M059J (cell line): ENCODE data around the gene GLDC. TPM values are rescaled to one million over a fixed set of nuclear protein-coding genes. Genes with fewer than 3 reads are reported as not detected.

Experiments used
- DNase-seq: peaks from one replicate; pipeline ENCODE4 v3.0.0-alpha.2; 2012; ENCODE audit warnings: low read depth
- total RNA-seq: library from RNA; depleted of rRNA; stranded (reverse); fragments of >200 nt; shearing (Covaris generic); gene quantifications from 2 replicates; pipeline ENCODE4 v1.2.3, GENCODE V29; 2014

GLDC gene
- total RNA-seq, 1 experiment from 2014 or later, result 0.39 TPM

- no peak for DNase-seq
Observed at GRCh38 chr9:6620796-6621195, 24.7 kb downstream of the GLDC start.

DNA sequence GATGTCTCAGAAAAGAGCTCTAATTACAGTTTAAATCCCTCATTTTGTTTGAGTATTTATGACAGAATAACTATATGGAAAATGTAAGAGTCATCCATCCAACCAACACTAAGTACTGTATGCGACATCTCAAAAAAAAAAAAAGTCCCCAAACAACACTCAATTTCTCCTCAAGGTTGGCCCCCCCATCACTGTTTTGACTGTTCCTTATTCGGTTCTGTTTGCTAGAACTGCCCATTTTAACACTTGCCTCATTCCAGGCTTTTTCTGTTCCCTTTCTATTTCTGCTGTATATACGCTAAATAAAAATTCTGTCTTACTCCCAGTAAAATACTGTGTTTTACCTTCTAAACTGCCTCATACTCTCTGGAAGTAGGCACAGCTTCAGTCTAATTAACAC lies 25.2 kb downstream of the GLDC start:
- DNase-seq, result no peak

DNA sequence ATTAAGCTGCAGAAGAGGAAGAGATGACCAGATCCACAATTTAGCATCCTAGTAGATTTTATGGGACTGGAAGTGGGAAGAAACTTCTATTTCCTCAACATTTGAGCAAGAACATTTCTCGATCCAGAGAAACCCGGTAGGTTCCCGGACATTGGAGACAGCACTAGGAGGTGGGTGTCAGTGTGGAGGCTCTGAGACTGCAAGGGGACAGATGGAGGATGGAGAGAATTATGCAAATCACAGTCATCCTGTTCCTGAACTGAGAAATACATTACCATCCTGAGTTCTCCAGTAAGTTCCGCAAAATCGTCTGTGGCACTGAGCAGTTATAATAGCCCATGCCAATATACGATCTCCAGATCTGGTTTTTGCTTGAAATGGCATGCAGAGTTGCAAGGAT lies 25.6 kb downstream of the GLDC start:
- no peak for DNase-seq

GRCh38 chr9:6616951-6617602 lies 28.5 kb downstream of the GLDC start:
- peak; percentile 37 for DNase-seq

DNA sequence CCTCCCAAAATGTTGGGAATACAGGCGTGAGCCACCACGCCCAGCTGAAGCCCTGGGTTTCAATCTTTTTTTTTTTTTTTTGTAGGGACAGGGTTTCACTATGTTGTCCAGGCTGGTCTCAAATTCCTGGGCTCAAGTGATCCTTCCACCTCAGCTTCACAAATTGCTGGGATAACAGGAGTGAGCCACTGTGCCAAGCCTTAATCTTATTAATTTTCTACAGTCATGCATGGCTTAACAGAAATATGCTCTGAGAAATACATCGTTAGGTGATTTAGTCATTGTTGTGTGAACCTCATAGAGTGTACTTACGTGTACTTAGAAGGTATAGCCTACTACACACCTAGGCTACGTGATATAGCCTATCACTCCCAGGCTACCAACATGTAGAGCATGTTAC lies 31.0 kb downstream of the GLDC start:
- DNase-seq, result no peak

DNA sequence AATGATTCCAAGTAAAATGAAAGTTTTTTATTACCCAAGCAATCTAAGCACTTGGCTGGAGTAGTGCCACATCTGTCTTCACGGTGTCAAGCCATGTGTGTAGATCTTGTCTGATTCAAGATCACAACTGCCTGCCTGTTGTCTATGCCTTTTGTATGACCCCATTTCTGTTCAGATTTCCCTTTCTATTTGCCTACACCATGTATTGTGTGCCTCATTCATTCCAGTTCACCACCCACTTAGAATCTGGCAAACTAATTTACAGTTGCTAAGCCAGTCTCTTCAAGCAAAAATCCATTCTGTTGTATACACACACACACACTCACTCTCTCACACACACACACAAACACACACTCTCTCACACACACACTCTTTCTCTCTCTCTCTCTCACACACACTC lies 33.7 kb downstream of the GLDC start:
- DNase-seq, result no peak

- no peak for DNase-seq
Observed at GRCh38 chr9:6610073-6610472, 35.5 kb downstream of the GLDC start.

DNA sequence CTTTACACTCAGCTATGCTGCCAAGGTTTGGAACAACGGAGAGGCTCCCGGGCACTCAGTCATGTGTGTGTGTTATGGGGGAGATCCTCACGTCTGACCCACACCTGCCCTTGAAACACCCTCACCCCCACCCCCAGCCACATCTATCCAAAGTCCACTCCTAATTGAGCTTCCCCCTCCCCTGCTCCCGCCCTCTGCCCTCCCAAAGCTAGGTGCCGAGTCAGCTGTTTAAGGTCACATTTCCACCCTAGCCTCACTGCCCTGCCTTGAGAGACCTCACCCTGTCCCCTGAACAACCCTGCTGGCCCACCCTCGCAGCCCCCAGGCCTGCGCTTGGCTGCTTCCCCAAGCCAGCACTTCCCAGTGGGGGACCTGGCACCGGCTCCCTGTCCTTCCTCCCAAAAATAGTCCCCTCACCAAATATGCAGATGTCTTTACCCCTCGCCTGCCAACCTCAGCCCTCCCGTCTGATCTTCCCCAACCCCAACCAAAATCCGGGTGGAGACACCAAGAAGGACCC lies 36.0 kb downstream of the GLDC start:
- DNase-seq, result no peak

DNA sequence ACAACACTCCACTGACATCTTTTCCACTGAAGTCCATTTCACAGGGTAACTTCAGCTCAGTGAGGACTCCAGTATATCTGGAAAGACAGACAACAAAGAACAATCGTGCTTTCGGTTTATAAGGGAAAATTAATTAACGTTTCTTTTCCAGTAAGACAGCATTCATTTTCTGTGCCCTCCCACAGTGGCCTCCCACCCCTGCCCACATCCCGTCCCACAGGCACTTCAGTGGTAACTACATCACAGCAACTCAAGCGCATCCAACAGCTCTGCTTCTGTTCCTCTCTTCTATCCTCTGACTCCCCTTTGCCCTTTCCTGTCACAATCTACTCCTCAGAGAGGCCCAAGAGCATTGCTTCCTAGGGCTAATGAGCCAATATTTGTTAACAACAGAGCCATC lies 40.3 kb downstream of the GLDC start:
- DNase-seq, result no peak

- no peak for DNase-seq
Observed at GRCh38 chr9:6600426-6600825, 45.1 kb downstream of the GLDC start.

DNA sequence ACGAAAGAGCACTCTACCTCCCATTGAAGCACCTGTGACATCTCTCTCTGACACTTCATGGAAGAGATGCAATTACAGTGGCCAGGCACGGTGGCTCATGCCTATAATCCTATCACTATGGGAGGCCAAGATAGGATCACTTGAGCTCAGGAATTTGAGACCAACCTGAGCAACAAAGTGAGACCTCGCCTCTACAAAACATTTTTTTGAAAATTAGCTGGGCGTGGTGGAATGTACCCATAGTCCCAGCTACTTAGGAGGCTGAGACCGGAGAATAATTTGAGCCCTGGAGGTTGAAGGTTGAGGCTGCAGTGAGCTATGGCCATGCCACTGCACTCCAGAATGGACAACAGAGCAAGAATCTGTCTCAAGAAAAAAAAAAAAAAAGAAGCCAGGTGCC lies 45.5 kb downstream of the GLDC start:
- DNase-seq, result no peak

DNA sequence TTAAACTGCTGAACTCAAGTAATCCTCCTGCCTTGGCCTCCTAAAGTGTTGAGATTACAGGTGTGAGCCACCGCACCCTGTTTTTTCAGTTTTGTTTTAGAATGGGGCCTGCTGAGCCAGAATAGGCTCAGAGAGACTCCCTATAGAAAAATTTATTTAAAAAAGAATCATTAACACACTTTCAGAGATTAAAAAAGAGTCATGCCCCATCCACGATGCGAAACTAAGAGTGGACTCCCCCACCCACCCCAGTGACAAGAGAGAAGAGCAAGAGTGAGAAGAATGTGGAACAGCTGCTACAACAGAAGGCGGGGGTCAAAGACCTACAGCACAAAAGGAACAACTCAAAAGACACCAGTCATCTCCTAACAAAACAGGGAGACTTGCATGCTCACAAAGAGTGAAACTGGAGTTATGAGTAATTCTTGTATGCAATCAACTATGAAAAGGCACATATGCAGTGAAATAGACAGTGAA lies 47.2 kb downstream of the GLDC start:
- no peak for DNase-seq

GRCh38 chr9:6592791-6593190 lies 52.7 kb downstream of the GLDC start:
- DNase-seq, result no peak

- DNase-seq, result no peak
Observed at GRCh38 chr9:6592231-6592630, 53.3 kb downstream of the GLDC start.

- DNase-seq, result no peak
Observed at GRCh38 chr9:6590772-6591384, 54.7 kb downstream of the GLDC start.

- DNase-seq, result no peak
Observed at GRCh38 chr9:6590334-6590733, 55.2 kb downstream of the GLDC start.

GRCh38 chr9:6584881-6585597 lies 60.5 kb downstream of the GLDC start:
- DNase-seq, result peak; percentile 39

GRCh38 chr9:6581253-6581652 lies 64.3 kb downstream of the GLDC start:
- DNase-seq, result no peak

DNA sequence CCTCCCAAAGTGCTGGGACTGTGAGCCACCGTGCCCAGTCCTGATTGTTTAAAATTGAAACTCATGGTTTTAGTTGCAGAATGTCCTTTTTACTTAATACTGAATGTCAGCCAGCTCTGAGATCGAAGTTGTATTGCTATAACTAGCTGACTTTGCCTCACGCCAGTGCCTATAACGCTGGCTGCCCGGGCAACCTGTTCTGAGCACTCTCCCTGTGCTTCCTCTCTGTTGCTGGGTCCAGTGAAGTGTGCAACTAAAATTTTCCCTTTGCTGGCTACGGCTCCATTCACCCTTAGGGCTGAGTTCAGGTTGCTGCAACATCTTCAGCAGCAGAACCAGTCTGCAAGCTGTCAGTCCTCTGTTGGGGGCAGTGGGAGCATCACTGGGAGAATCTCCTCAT lies 65.9 kb downstream of the GLDC start:
- no peak for DNase-seq

GRCh38 chr9:6576987-6577386 lies 68.5 kb downstream of the GLDC start:
- DNase-seq, result no peak

DNA sequence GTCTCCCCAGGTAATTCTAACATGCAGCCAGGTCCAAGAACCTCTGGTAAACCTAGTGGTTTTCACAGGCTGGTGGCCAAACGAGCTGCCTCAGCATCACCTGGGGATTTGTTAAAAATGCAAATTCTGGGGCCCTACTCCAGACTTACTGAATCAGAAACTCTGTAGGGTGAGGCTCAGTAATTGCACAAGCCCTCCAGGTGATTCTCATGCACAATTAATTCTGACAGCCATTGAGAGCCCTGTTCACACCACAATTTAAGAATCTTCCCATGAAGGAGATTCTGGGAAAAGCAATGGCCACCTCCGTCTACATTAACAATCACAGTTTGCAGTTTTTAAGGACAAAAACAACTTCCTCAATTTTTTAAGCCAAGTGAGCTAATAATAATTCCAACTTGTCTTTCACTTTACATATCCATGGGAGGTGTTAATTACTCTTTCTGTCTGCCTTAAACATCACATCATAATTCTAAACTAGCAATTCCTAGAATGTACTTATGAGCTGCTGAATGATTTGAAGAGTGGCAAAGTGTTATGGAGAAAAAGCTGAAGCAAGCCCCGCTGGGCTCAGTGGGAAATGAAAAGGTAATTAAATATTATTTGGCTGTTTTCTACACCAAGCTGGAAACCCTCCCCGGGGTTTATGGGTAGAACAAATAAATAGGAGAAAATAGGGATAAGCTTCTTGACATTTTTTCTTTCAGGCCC lies 70.0 kb downstream of the GLDC start:
- DNase-seq, result no peak

DNA sequence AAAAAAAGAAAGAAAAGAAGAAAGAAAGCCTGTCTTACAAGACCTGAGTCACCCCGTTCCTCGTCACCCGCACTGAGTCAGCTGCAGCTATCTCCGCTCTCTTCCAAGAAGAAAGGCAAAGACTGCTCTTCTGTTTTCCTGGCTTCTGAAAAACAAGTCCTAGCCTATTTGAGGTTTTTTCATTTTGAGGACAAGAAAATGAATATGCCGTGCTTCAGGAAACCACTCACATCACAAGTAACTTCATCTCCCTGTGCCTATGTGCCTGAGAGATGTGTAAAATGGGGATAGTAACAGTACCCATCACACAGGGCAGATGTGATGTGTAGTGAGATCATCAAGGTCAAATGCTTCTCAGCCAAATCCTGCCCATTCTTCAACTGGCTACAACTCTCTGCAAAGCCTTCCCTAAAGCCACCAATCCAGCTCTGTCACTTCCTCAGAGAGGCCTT lies 78.4 kb downstream of the GLDC start:
- DNase-seq, result peak; percentile 94
